ENCODE measurements around the gene ADAMTS17. TPM values are rescaled to one million over a fixed set of nuclear protein-coding genes. Genes with fewer than 3 reads are reported as not detected.

The ADAMTS17 gene
- polyA plus RNA-seq, 2 of the 4 experiments (the other 2 are of a cell fraction), result 0.05 TPM; not detected in 1

- WGBS (ENCODE audit: missing lambda C conversion rate), result 24% methylated on average over 8 of the region's 8 CpGs
- TF ChIP-seq E2F6 (IDR thresholded peaks at IDR 0.05; ENCODE audit: borderline replicate concordance, low read depth) (no peak), PHF8 (IDR thresholded peaks at IDR 0.05; ENCODE audit: borderline replicate concordance, low read depth) (no peak), MAX (IDR thresholded peaks at IDR 0.05) (no peak)
Measured at GRCh38 chr15:100190675-100191074, 151.1 kb downstream of the ADAMTS17 start.

GRCh38 chr15:100189849-100190248, 151.9 kb downstream of the ADAMTS17 start:
- CTCF ChIA-PET, result no interaction called here
- no peak for FAIRE-seq
- no peak overlapping the region for H3K27ac ChIP-seq
- ATAC-seq, result no peak
- POLR2A ChIA-PET, result no interaction called here
- 27% methylated on average over 4 of the region's 4 CpGs for WGBS (ENCODE audit: missing lambda C conversion rate)
- H3K4me3 ChIP-seq, result no peak overlapping the region
- no peak for DNase-seq (ENCODE audit: low read depth in 1 of 2, low spot score in 1 of 2)
- no peak overlapping the region for H3K4me2 ChIP-seq
- H3K4me1 ChIP-seq, result no peaks in the 10 kb centered on the region
- TF ChIP-seq MAZ (IDR thresholded peaks at IDR 0.05; ENCODE audit: borderline replicate concordance, low read depth, low read length), result no peak
- no peak for TF ChIP-seq EP300 (IDR thresholded peaks at IDR 0.05)
- no peak for TF ChIP-seq USF2 (IDR thresholded peaks at IDR 0.05)
- no peak for TF ChIP-seq POLR2A (IDR thresholded peaks at IDR 0.05; ENCODE audit: low read length)
- no peak for TF ChIP-seq NR3C1 (IDR thresholded peaks at IDR 0.05)
- TF ChIP-seq TFCP2L1 (CRISPR knock-in tag; IDR thresholded peaks at IDR 0.05), result no peak
- TF ChIP-seq JUN (IDR thresholded peaks at IDR 0.05), result no peak
- H3K9me3 ChIP-seq, result peaks cover 5% of the 10 kb centered on the region; the same call in 2 of the 3 replicates

More at GRCh38 chr15:100190675-100191074, 151.1 kb downstream of the ADAMTS17 start:
- ChIA-PET POLR2A (no interaction called here), CTCF (no interaction called here)
- DNase-seq (ENCODE audit: low read depth in 1 of 2, low spot score in 1 of 2), result no peak
- ATAC-seq, result no peak
- Histone ChIP-seq H3K9me3 (peaks cover 5% of the 10 kb centered on the region; the same call in 2 of the 3 replicates), H3K4me3 (no peak overlapping the region), H3K4me1 (no peaks in the 10 kb centered on the region), H3K4me2 (no peak overlapping the region), H3K27ac (no peak overlapping the region)
- no peak for FAIRE-seq

- no peak for ATAC-seq
- Histone ChIP-seq H3K4me3 (no peak overlapping the region), H3K4me2 (no peak overlapping the region), H3K27ac (no peak overlapping the region), H3K9me3 (peaks cover 5% of the 10 kb centered on the region; the same call in 2 of the 3 replicates), H3K4me1 (no peaks in the 10 kb centered on the region)
- WGBS (ENCODE audit: missing lambda C conversion rate), result 35% methylated on average over 6 of the region's 6 CpGs
- CTCF ChIA-PET, result interaction anchor here (1.4 kb wide), 1 partner anchor 12 kb away, joined by 3 read pairs; no protein-coding TSS in a partner anchor
- POLR2A ChIA-PET, result no interaction called here
- TF ChIP-seq RNF2 (IDR thresholded peaks at IDR 0.05; ENCODE audit: borderline replicate concordance, low read depth), result no peak
- TF ChIP-seq JUNB (IDR thresholded peaks at IDR 0.05), result no peak
- TF ChIP-seq POLR2AphosphoS2 (conservative IDR thresholded peaks at IDR 0.05; ENCODE audit: low read length), result no peak
- no peak for TF ChIP-seq BHLHE40 (IDR thresholded peaks at IDR 0.05; ENCODE audit: low read depth, low read length)
- no peak for TF ChIP-seq EHF (CRISPR knock-in tag; IDR thresholded peaks at IDR 0.05)
- no peak for TF ChIP-seq RAD21 (conservative IDR thresholded peaks at IDR 0.05 in 1 of 2, IDR thresholded peaks at IDR 0.05 in 1 of 2)
- TF ChIP-seq CHD4 (IDR thresholded peaks at IDR 0.05; ENCODE audit: borderline replicate concordance), result no peak
- no peak for TF ChIP-seq MAX (IDR thresholded peaks at IDR 0.05)
- no peak for TF ChIP-seq FOSB (CRISPR knock-in tag; IDR thresholded peaks at IDR 0.05)
- no peak for TF ChIP-seq HMGXB4 (CRISPR knock-in tag; IDR thresholded peaks at IDR 0.05; ENCODE audit: borderline replicate concordance)
- no peak for TF ChIP-seq TP53 (CRISPR knock-in tag; IDR thresholded peaks at IDR 0.05)
- TF ChIP-seq USF2 (IDR thresholded peaks at IDR 0.05), result no peak
- no peak for TF ChIP-seq CBX8 (IDR thresholded peaks at IDR 0.05)
- TF ChIP-seq MAFK (IDR thresholded peaks at IDR 0.05; ENCODE audit: partially characterized antibody), result no peak
- TF ChIP-seq CHD2 (IDR thresholded peaks at IDR 0.05; ENCODE audit: low read length, partially characterized antibody), result no peak
- FAIRE-seq, result no peak
- DNase-seq (ENCODE audit: low read depth in 1 of 2, low spot score in 1 of 2), result no peak
Measured at GRCh38 chr15:100189319-100189718, 152.5 kb downstream of the ADAMTS17 start.

All from A549 (cell line).